ENCODE results near the gene ZNF146. TPM values are rescaled to one million over a fixed set of nuclear protein-coding genes. Genes with fewer than 3 reads are reported as not detected.

The ZNF146 gene
- polyA plus RNA-seq, 1 of the 3 experiments (the other 2 are of a cell fraction) = 25.4 TPM

- Histone ChIP-seq H3K79me2 (ENCODE audit: insufficient read depth) (no peaks in the 10 kb centered on the region), H2AFZ (ENCODE audit: low read depth) (no peak overlapping the region), H3K9me2 (no peaks in the 10 kb centered on the region), H4K20me1 (ENCODE audit: insufficient read depth) (no peaks in the 10 kb centered on the region), H3K9me3 (no peaks in the 10 kb centered on the region), H3K4me1 (ENCODE audit: control insufficient read depth in 1 of 2, insufficient read depth in 2 of 2, low read depth in 1 of 2, low read length in 1 of 2) (peaks cover 0 to 3% of the 10 kb centered on the region in 2 experiments; a peak in 1 of 4 replicates), H3K4me2 (no peak overlapping the region), H3K27ac (ENCODE audit: low read depth in 2 of 2, low read length in 1 of 2) (no peak overlapping the region), H3F3A (replicated peaks; ENCODE audit: insufficient read depth) (no peaks in the 10 kb centered on the region), H3K36me3 (replicated peaks in 1 of 2; ENCODE audit: control insufficient read depth in 1 of 2, insufficient read depth in 2 of 2, low read length in 1 of 2) (no peaks in the 10 kb centered on the region), H3K4me3 (ENCODE audit: low read depth in 2 of 2, low read length in 1 of 2) (no peak overlapping the region), H3K9ac (no peak overlapping the region), H3K27me3 (ENCODE audit: insufficient read depth) (no peaks in the 10 kb centered on the region)
- CTCF ChIA-PET = no interaction called here
- WGBS (ENCODE audit: low lambda C conversion rate) = 80% methylated on average over 19 of the region's 28 CpGs
- POLR2A ChIA-PET = no interaction called here
- DNase-seq = no peak
- TF ChIP-seq FOSL2 (IDR thresholded peaks at IDR 0.05; ENCODE audit: borderline replicate concordance, low read depth) (no peak), SMC3 (IDR thresholded peaks at IDR 0.05; ENCODE audit: low read depth, low read length) (no peak), MAX (IDR thresholded peaks at IDR 0.05; ENCODE audit: low read depth) (no peak), CTCF (IDR thresholded peaks at IDR 0.05) (no peak), MEF2A (IDR thresholded peaks at IDR 0.05; ENCODE audit: borderline replicate concordance, low read depth) (no peak), TCF12 (IDR thresholded peaks at IDR 0.05) (no peak), EP300 (IDR thresholded peaks at IDR 0.05; ENCODE audit: borderline replicate concordance in 1 of 2, low read depth in 1 of 2, low read length in 1 of 2) (no peak), IRF3 (IDR thresholded peaks at IDR 0.05; ENCODE audit: low read depth, low read length) (no peak), SIN3A (IDR thresholded peaks at IDR 0.05; ENCODE audit: borderline replicate concordance, low read depth, low read length) (no peak)
These were observed 40.4 kb downstream of the ZNF146 start for GRCh38 chr19:36255316-36255715.

GRCh38 chr19:36256064-36256463, 41.2 kb downstream of the ZNF146 start:
- no peak overlapping the region for H3K9ac ChIP-seq
- H3F3A ChIP-seq (replicated peaks; ENCODE audit: insufficient read depth) = no peaks in the 10 kb centered on the region
- H3K4me3 ChIP-seq (ENCODE audit: low read depth in 2 of 2, low read length in 1 of 2) = no peak overlapping the region
- no peaks in the 10 kb centered on the region for H4K20me1 ChIP-seq (ENCODE audit: insufficient read depth)
- no peak for DNase-seq
- no peak overlapping the region for H3K27ac ChIP-seq (ENCODE audit: low read depth in 2 of 2, low read length in 1 of 2)
- H2AFZ ChIP-seq (ENCODE audit: low read depth) = no peak overlapping the region
- H3K27me3 ChIP-seq (ENCODE audit: insufficient read depth) = no peaks in the 10 kb centered on the region
- 66% methylated on average over 14 of the region's 15 CpGs for WGBS (ENCODE audit: low lambda C conversion rate)
- no peaks in the 10 kb centered on the region for H3K36me3 ChIP-seq (replicated peaks in 1 of 2; ENCODE audit: control insufficient read depth in 1 of 2, insufficient read depth in 2 of 2, low read length in 1 of 2)
- peaks cover 0 to 3% of the 10 kb centered on the region in 2 experiments; a peak in 1 of 4 replicates for H3K4me1 ChIP-seq (ENCODE audit: control insufficient read depth in 1 of 2, insufficient read depth in 2 of 2, low read depth in 1 of 2, low read length in 1 of 2)
- H3K4me2 ChIP-seq = no peak overlapping the region
- H3K79me2 ChIP-seq (ENCODE audit: insufficient read depth) = no peaks in the 10 kb centered on the region
- TF ChIP-seq ELF1 (IDR thresholded peaks at IDR 0.05) (no peak), RFX5 (IDR thresholded peaks at IDR 0.05; ENCODE audit: low read length) (no peak), SMC3 (IDR thresholded peaks at IDR 0.05; ENCODE audit: low read depth, low read length) (no peak), CTCF (IDR thresholded peaks at IDR 0.05) (no peak), FOSL2 (IDR thresholded peaks at IDR 0.05; ENCODE audit: borderline replicate concordance, low read depth) (no peak), TAF1 (IDR thresholded peaks at IDR 0.05; ENCODE audit: borderline replicate concordance, low read depth, low read length) (no peak), TCF12 (IDR thresholded peaks at IDR 0.05) (no peak), NFIC (IDR thresholded peaks at IDR 0.05; ENCODE audit: borderline replicate concordance) (no peak)
- H3K9me3 ChIP-seq = no peaks in the 10 kb centered on the region
- H3K9me2 ChIP-seq = no peaks in the 10 kb centered on the region
- POLR2A ChIA-PET = no interaction called here
- CTCF ChIA-PET = interaction anchor here (1.2 kb wide), 1 partner anchor 11 kb away, joined by 3 read pairs; no protein-coding TSS in a partner anchor

Measured in SK-N-SH (cell line).